Hematopoietic multipotent progenitor cell (in vitro differentiated cells): ENCODE data around the gene NPRL2. TPM values are rescaled to one million over a fixed set of nuclear protein-coding genes. Genes with fewer than 3 reads are reported as not detected.

Experiments
- DNase-seq, 3 donors: peaks; one replicate each; pipeline ENCODE4 v3.0.0-alpha.2; 2011 to 2015; ENCODE audit warnings: low read depth in 2 of 3, low spot score in 2 of 3
- total RNA-seq: library from RNA; depleted of rRNA; stranded (reverse); fragments of >200 nt; gene quantifications from one replicate; pipeline ENCODE4 v1.2.3, GENCODE V29; 2012

NPRL2 gene
- total RNA-seq, 1 donor, result 39.9 TPM

- no peak for DNase-seq
These were observed 16.7 kb downstream of the NPRL2 start for GRCh38 chr3:50333744-50334328.

DNA sequence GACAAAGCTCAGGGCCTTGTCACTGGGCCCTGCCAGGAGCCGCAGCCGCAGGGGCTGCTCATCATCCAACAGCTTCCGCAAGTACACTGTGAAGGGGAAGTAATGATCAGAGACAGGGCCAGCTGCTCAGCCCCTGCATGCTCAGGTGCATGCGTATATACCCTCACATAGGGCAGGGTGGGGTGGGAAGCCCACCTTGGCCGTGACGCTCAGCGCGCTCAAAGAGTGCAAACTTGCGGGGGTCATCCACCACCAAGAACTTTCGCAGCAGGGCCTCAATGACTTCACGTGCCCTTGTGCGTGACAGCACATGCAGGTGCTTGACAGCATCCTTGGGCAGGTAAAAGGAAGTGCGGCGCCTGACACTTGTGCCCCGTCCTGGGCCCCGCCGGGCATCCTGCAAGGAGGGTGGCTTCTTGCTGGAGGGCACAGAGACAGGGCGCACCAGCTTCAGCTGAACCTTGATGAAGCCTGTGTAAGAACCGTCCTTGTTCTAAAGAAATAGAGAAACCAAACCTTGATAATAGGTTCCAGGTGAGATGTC, 19.1 kb downstream of the NPRL2 start:
- DNase-seq, result no peak

DNA sequence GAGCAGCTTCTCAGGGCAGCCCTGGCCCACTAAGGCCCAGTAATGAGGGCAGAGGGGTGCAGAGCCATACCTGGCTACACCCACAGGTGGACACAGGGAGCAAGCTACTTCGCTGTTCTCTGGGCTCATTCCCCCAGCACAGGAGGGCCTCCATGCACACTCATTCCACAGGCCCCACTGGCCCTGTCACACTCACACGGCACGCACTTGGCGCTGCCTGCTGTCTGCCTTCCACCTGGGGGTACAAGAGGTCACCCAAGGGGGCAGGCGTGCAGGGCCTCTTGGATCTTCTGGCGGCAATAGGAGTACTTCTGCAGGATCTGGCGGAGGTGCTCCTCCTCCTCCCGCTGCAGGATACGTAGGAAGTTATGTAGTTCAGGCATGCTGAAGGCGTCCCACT, 20.2 kb downstream of the NPRL2 start:
- DNase-seq, result no peak

- DNase-seq, result peak; percentile 88 to 98 (median 96)
These were observed 22.5 kb downstream of the NPRL2 start, which contains the start of gene TUSC2 for GRCh38 chr3:50327943-50328691. TUSC2 (minus strand) TSS chr3:50328223; CDS start chr3:50328099, 124 bp downstream.

- no peak for DNase-seq
These were observed 23.4 kb downstream of the NPRL2 start for GRCh38 chr3:50327129-50327528.

GRCh38 chr3:50326182-50326541, 24.4 kb downstream of the NPRL2 start:
- no peak for DNase-seq

GRCh38 chr3:50325497-50326181, 24.9 kb downstream of the NPRL2 start:
- no peak for DNase-seq

- no peak for DNase-seq
These were observed 25.5 kb downstream of the NPRL2 start for GRCh38 chr3:50325113-50325480.

DNA sequence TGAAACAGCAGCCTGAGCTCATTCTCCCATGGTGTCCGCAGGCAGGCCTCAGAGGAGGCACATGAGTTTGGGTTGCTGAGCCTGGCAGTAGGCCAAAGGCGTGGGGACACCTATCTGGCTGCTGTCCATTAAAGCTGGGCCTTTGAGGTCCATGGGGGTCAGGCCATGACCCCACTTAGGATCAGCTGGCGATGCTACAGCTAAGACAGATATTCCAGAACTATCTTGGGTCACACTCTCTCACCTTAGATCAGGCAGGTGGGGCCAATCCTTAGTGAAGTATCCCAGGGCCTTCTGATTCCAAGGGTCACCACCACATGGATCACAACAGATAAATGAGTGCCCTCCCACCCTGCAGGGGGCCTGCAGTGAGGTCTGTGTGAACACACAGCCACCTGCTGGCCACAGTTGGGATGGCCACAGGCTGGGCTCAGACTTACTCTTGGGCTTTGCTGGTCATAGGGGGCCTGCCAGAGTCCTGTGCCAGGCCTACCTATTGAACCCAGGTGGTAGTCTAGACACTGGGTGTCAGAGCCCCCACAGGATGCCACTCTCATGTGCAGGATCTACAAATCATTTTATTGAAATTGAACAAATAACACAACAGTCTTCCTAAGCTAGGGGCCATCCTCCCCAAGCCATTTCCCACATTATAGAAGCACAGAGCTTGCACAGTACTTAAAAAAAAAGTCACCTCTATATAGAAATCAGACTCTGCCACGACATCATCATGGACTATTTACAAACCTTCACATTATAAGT, 26.0 kb downstream of the NPRL2 start:
- peak in 2 of 3 donors; percentile 75 to 78 for DNase-seq

- no peak for DNase-seq
These were observed 26.9 kb downstream of the NPRL2 start for GRCh38 chr3:50323614-50324199.

- DNase-seq, result no peak
These were observed 27.4 kb downstream of the NPRL2 start for GRCh38 chr3:50323092-50323600.

- DNase-seq, result no peak
These were observed 28.0 kb downstream of the NPRL2 start, which contains the start of gene HYAL2 for GRCh38 chr3:50322386-50323091. HYAL2 (minus strand) TSS chr3:50322745; CDS start chr3:50320489, 2,256 bp downstream.

DNA sequence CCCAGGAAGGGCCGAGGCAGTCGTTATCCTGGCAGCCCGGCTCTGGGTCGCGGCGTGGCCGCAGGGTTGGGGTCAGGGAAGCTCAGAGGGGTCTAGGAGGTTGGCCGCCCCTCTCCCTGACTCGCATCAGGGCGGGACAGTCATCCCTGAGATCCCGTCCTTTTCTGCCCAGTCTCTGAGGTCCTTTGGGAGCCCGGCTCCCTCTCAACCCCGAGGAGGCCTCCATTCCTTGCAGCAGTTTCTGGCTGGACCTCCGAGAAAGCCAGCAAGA, 28.5 kb downstream of the NPRL2 start:
- DNase-seq, result no peak

DNA sequence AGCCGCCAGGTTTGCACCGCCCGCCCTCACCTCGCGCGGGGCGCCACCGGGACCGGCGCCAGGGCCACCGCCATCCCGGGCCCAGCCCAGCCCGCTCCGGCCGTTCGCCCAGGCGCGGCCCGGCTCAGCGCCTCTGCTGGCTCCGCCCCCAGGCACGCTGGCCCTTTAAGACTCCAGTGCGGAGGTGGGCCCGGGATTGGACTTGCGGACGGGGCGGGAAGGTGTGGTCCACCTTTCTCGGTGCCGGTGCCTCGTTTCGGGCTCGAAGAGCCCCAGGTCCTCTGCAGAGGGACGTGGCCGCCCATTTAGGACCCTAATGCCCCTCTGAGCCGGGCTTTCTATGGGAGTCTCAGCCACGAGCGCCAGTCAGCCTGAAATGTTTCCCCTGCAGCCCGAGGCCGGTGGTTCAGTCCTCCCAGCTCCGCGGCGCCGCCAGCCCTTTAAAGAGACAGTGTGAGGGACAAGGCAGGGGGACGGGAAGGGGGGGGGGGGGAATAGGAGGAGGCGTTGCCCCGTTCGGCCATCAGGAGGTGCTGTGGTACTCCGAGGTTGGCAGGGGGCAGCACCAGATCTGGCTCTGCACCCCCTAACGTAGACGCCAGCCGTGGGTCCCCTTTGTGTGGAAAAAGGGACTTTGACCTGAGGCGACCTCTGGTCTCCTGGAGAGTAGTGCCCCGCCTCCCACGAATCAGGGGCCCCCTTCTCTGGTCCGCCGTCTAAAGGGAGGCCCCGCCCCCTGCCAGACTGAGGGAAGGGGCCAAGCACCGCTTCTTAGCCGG, 29.1 kb downstream of the NPRL2 start:
- DNase-seq, result peak; percentile 62 to 92 (median 90)

GRCh38 chr3:50320853-50321335, 29.7 kb downstream of the NPRL2 start:
- peak in 2 of 3 donors; percentile 40 to 69 for DNase-seq

DNA sequence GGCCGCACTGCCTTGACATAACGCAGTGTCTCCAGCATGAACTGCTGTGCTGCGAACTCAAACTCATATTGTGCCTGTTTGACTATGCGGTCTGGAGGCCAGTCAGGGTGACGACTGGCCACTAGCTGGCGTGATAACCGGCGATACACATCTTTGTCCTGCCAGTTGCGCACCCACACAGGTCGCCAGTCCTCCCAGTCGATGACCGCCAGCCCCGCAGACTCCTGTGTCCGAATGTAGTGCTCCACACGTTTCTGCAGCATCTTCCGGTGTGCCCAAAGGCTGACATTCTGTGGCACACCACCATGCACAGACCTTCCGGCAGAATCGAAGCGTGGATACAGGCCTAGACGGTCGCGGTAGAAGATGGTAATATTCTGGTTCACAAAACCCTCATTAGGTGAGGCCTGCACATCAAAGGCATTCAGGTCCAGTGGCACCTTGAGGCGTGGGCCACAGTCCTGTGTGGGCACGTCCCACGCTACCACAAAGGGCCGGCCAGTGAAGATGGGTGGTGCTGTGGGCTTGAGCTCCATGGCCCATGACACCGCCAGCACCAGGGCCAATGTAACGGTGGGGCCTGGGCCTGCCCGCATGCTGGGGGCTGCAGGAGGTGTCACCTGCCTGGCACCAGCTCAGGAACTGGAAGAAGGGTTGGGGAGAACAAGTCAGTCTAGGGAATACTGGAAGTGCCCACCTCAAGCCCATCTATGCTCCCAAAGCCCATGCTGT, 30.5 kb downstream of the NPRL2 start:
- DNase-seq, result no peak

DNA sequence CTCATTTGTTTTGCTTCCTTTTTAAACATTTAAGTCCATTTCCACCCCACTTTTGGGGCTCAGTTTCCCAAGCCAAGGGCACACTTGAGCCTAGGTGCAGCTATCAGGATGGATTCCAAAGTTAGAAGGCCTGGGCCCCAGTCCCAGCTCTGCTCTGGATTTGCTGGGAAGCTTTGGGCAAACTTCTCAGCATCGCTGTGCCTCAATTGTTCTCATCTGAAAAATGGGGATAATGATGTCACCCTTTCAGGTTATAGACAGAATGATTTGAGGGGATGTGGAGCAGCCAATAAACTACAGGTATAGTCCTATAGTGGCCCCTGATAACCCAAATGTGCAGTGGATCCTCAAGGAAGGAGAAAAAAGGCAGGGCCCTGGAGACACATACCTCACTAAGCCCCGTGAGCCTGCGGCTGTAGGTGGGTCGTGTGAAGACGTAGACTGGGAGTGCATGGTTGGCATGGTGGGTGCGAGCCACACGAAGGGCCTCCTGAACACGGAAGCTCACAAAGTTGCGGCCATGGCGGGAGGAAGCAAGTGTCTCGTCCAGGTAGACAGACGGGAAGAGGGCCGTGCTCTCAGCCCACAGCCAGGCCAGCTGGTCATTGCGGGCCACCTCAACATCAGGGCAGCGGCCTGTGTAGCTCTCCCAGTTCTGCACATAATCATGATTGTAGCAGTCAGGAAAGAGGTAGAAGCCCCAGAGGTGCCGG, 31.2 kb downstream of the NPRL2 start:
- no peak for DNase-seq

GRCh38 chr3:50318615-50319014, 32.0 kb downstream of the NPRL2 start:
- DNase-seq, result peak in 1 of 3 donors; percentile 28
